OCI-LY3 (cell line): ENCODE data around the gene SIRT1.

ENCODE experiments used
- CTCF ChIP-seq: fragments of 200-600, 300-600 bp; sonication (generic); IDR thresholded peaks from 2 replicates; pipeline ENCODE4 v1.5.1; 2014; ENCODE audit warnings: antibody characterized with exemption, low read length, low read depth
- EZH2phosphoT487 ChIP-seq: fragments of 200-600 bp; shearing (Covaris generic); IDR thresholded peaks from 2 replicates; pipeline ENCODE4 v1.6.1; 2018; ENCODE audit warnings: antibody characterized with exemption, mixed run types, low read depth

GRCh38 chr10:67933199-67933598 lies 48.7 kb downstream of the SIRT1 start:
- TF ChIP-seq CTCF (no peak), EZH2phosphoT487 (no peak)
